GM19372 (cell line): Measurements from ENCODE around the gene R3HDM4.
"Not testable (repeated sequence)": the region's sequence is repeated elsewhere in the genome, so short reads cannot be mapped to it uniquely, and the experiment has no call there.

Experiments used
- ATAC-seq: cut with Tn5 transposase; IDR thresholded peaks from one replicate; pipeline ENCODE4 v1.9.1; 2021; ENCODE audit warnings: mild to moderate bottlenecking, low read depth, moderate library complexity; ENCODE audit not compliant: unreplicated experiment

Gene R3HDM4

DNA sequence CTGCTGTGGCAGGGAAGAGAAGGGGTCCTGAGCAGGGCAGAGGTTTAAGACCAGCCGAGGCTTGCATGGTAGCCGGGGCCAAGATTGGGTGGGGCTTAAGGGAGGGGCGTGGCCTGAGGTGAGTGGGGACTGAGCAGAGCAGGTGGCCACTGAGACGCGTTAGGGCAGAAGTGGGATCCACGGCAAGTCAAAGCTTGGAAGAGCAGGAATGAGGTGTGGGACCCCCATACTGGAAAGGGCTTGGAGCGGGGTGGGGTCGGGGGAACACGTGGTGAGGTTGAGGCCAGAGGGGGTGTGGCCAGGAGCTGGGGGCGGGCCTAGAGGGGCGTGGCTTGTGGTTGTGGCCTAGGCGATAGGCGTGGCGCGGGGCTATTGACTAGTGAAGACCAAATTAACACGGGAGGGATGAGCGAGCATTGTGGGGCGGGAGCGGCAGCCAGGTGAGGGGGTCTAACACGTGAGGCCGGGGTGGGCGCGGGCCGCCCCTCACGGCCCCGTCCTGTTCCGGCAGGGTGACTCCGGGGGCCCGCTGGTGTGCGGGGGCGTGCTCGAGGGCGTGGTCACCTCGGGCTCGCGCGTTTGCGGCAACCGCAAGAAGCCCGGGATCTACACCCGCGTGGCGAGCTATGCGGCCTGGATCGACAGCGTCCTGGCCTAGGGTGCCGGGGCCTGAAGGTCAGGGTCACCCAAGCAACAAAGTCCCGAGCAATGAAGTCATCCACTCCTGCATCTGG lies 50.3 kb downstream of the R3HDM4 start:
- ATAC-seq: no peak

DNA sequence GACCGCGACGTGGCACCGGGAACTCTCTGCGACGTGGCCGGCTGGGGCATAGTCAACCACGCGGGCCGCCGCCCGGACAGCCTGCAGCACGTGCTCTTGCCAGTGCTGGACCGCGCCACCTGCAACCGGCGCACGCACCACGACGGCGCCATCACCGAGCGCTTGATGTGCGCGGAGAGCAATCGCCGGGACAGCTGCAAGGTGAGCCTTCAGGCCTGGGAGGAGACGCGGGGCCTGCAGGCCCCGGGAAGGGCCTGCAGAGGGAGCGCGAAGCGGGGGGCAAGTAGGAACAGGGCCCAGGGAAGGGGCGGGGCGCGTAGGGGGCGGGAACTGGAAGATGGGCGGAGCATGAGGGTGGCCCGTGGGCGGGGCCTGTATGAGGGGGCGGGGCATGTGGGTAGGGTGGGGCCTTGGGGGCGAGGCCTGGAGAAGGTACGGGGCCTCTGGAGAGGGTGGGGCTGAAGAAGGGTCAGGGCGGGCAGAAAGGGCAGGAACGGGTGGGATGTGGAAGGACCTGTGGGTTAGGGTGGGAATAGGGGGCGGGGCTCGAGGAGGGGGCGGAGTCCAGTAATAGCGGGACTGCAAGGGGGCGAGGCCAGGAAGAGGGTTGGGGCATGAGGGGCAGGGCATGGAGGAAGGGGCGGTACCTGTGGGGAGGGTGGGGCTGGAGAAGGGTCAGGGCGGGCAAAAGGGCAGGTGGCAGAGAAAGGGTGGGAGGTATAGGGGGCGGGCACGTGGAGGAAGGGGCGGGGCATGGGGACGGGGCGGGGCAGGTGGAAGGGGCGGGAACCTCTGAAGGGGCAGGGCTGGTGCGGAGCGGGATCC lies 51.1 kb downstream of the R3HDM4 start:
- no peak for ATAC-seq

DNA sequence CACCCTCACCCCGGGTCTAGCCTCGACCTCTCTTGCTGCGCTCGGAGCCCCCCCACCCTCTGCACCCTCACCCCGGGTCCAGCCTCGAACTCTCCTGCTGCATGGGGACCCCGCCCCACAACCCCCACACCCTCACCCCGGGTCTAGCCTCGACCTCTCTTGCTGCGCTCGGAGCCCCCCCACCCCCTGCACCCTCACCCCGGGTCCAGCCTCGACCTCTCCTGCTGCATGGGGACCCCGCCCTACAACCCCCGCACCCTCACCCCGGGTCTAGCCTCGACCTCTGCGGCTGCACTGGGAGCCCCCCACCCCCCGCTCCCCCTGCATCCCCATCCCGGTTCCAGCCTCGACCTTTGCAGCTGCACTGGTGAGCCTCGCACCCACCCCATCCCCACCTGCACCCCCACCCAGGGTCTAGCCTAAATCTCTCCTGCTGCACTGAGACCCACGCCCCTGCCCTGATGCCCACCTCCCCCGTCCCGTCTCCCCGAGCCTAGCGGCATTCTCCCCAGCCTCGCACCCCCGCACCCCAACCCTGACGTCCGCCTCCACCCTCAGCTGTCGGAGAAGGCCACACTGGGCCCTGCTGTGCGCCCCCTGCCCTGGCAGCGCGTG lies 51.8 kb downstream of the R3HDM4 start:
- no peak for ATAC-seq

DNA sequence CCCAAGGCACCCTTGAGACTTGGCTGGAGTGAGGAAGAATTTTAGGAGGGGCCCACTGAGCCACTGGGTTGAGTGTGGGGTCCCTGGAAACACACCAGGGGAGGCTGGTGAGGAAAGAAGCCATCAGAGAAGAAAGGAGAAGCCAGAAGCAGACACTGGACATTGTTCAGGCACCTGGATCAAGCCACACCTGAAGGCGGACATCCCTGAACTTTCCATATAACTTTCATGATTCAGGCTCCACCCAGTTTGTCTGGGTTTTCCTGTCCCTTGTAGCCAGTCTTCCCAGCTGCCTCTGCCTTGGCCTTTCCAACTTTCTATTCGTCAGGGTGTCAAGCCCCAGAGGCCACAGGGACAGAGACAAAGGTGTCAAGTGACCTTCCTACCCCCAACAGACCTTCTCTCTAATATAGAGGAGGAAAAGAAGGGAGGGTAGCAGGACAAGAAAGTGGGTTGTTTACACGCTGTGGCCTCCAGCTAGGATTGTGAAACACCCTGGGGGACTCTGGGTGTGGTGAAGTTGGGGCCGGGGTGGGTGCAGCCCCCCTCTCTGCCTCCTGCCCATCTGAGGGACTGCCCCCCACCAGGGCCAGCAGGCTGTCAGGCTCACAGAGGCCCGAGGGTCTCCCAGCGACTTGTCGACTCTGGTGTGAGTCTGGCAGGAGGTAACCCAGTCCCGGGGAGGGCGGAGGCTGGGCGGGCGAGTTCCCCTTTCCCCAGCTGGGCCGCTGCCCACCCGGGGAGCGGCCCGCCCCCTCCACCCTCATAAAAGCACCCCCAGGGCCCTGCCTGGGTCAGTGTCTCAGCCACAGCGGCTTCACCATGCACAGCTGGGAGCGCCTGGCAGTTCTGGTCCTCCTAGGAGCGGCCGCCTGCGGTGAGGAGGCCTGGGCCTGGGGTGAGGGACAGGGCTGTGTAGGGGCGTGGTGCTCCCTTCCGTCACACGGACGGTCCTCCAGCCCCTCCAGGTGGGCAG lies 53.9 kb downstream of the R3HDM4 start, which contains the start of gene CFD:
CFD (plus strand) TSS at position 797 of the 976 bp plus-strand sequence; CDS start at position 823, 26 bp downstream.
- ATAC-seq: no peak

DNA sequence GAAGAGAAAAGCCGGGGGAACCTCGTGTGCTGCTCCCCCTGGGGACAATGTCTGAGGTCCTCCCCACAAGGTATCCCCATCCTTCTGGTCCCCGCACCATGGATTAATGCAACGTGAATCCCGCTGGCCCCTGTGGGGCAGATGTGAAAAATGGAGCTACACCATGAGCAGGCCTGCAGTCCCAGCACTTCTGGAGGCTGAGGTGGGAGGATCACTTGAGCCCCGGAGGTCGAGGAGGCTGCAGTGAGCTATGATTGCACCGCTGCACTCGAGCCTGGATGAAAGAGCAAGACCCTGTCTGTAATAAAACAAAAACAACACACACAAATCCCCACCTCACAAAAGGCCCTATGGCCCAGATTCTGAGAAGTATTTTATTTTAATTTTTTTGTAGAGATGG lies 54.7 kb downstream of the R3HDM4 start:
- no peak for ATAC-seq

DNA sequence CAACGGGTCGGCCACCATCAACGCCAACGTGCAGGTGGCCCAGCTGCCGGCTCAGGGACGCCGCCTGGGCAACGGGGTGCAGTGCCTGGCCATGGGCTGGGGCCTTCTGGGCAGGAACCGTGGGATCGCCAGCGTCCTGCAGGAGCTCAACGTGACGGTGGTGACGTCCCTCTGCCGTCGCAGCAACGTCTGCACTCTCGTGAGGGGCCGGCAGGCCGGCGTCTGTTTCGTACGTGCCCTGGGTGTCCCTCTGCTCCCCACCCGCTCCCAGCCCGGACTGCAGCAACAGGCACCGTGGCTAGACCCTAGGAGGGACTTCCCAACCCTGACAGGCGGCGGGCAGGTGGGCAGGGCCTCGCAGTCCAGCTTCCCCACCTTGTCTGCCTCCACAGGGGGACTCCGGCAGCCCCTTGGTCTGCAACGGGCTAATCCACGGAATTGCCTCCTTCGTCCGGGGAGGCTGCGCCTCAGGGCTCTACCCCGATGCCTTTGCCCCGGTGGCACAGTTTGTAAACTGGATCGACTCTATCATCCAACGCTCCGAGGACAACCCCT lies 57.4 kb downstream of the R3HDM4 start:
- no peak for ATAC-seq

DNA sequence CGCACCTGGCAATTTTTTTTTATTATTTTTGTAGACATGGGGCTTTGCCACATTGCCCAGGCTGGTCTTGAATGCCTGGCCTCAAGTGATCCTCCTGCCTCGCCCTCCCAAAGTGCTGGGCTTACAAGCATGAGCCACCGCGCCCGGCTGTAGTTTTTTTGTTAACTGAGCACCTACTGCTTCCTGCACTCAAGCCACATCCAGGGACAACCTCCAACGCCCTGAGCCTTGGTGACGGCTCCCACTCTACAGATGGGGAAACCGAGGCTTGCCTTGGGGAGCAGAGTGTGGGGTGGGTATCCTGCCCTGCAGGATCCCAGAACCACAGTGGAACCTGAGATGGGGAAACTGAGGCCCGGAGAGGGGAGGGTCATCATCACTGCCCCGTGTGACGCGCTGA lies 57.9 kb downstream of the R3HDM4 start:
- ATAC-seq: no peak

DNA sequence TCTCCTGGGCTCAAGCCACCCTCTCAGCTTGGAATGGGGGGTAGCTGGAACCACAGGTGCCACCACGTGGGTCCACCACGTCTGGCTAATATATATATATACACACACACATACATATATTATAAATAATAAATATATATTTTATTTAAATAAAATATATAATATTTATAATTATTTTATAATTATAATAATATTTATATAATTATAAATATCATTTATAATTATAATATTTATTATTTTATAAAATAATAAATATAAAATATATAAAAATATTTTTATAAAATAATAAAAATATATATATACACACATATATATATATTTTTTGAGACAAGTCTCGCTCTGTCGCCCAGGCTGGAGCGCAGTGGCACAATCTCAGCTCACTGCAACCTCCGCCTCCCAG lies 58.5 kb downstream of the R3HDM4 start:
- ATAC-seq: no peak

DNA sequence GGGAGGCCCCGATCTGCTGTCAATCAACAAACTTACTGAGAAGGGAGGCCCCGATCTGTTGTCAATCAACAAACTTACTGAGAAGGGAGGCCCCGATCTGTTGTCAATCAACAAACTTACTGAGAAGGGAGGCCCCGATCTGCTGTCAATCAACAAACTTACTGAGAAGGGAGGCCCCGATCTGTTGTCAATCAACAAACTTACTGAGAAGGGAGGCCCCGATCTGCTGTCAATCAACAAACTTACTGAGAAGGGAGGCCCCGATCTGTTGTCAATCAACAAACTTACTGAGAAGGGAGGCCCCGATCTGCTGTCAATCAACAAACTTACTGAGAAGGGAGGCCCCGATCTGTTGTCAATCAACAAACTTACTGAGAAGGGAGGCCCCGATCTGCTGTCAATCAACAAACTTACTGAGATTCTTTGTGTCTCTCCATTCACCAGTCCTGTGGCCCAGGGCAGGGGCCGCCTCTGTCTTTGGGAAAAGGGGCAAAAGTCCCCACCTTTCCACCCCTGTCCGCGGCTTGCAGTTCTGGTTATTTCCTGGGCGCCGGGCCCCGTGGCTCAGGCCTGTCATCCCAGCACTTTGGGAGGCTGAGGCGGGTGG lies 59.3 kb downstream of the R3HDM4 start:
- not testable (repeated sequence) for ATAC-seq

DNA sequence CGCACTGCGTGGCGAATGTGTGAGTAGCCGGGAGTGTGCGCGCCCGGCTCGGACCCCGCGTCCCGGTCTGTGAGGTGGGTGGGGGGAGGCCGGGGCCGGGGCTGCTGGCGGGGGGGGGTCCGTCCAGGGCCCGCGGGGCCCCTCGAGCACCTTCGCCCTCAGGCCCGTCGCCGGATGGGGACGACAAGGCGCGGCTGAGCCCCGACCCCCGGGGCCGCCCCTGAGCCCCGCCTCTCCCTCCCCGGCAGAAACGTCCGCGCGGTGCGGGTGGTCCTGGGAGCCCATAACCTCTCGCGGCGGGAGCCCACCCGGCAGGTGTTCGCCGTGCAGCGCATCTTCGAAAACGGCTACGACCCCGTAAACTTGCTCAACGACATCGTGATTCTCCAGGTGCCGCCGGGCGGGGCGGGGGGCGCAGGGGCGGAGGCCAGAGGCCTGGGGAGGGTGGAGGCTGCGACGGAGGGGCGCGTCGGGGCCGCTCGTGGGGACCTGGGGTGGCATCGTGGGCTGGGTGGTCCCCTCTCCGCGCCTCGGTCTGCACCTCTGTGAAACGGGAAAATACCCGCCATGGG lies 59.9 kb downstream of the R3HDM4 start:
- ATAC-seq: no peak

DNA sequence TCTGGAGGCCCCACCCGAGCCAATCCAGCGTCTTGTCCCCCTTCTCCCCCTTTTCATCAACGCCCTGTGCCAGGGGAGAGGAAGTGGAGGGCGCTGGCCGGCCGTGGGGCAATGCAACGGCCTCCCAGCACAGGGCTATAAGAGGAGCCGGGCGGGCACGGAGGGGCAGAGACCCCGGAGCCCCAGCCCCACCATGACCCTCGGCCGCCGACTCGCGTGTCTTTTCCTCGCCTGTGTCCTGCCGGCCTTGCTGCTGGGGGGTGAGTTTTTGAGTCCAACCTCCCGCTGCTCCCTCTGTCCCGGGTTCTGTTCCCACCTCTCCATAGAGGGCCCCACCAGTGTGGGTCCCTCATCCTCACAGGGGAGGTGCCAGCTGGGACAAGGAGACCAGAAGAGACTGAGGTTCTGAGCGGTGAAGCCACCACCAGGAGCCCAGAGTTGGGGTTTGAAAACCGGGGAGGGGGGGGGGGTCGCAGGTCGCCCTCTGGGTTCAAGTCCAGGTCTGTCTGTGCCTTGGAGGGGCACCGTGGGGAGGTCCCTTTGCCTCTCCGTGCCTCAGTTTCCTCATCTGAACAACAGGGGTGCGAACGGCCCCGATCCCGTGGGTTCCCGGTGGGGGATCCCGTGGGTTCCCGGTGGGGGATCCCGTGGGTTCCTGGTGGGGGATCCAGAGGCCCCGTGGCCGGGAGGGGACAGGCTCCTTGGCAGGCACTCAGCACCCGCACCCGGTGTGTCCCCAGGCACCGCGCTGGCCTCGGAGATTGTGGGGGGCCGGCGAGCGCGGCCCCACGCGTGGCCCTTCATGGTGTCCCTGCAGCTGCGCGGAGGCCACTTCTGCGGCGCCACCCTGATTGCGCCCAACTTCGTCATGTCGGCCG lies 60.6 kb downstream of the R3HDM4 start, which contains the start of gene ELANE:
ELANE (plus strand) TSS at position 168 of the 878 bp plus-strand sequence; CDS start at position 194, 26 bp downstream.
- no peak for ATAC-seq

DNA sequence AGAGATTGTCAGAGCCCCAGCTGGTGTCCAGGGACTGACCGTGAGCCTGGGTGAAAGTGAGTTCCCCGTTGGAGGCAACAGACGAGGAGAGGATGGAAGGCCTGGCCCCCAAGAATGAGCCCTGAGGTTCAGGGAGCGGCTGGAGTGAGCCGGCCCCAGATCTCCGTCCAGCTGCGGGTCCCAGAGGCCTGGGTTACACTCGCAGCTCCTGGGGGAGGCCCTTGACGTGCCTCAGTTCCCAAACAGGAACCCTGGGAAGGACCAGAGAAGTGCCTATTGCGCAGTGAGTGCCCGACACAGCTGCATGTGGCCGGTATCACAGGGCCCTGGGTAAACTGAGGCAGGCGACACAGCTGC lies 62.1 kb downstream of the R3HDM4 start:
- ATAC-seq: no peak

DNA sequence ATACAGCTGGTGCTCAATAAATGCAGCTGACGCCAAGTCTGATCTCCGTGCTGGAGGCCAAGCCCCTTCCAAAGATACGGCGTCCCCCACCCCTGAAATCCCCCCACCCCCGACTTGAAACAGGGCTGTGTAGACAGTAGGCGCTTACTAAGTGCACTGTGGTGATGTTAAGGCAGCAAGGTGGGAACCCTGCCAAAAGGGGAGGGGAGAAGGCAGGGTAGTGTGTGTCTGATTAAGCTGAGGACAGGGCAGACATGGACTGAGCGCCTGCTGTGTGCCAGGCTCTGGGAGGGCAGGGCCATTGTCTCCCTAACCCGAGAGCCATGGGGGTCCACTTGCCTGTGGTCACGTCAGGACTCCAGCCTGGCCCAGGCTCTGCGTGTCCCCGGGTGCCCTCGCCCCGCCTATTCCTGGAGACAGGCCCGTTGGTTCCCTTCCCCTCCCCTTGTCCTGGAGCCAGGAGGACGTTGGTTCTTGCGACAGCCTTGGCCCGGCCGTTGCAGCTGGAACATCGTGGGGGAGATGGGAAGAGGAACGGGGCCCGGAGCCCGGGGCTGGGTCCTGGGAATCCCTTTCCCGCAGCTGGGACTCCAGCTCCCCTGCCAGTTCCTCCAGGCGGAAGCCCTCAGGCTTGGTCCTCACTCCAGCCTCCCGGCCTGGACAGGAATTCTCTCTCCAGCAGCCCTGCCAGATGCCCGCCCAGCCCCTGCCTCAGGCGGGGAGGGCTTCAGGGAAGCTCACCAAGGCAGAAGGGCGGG lies 62.6 kb downstream of the R3HDM4 start:
- no peak for ATAC-seq

DNA sequence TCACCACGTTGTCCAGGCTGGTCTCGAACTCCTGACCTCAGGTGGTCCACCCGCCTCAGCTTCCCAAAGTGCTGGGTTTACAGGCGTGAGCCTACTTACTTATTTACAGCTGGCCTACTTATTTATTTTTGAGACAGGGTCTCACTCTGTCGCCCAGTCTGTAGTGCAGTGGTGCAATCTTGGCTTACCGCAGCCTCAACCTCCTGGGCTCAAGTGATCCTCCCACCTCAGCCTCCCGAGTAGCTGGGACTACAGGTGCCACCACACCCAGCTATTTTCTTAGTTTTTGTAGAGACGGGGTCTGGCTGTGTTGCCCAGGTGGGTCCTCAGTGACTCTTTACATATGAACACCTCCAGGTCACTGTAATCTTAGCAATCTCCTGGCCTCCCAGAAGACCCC lies 63.8 kb downstream of the R3HDM4 start:
- not testable (repeated sequence) for ATAC-seq

DNA sequence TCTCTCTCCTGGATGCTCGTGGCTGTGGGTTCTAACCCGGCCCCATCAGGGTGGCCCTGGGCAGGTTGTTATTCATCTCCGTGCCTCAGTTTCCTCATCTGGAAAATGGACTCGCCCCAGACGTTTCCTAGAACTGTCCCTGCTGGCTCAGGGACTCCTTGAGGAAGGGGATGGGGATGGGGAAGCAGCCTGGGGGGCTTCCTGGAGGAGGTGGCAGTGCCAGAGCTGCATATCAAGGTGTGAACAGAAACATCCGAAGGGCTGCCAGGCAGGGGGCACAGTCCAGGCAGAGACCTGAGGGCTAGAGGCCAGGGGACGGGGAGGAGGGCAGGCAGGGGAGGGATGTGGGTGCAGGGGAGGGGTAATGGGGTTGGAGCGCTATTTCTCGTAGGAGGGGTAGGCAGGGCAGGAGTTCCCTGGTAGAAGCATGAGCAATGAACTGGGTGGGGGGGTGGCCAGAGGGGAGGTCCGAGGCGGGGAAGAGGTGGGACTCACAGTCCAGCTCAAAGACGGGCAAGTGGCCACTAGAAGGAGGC lies 64.6 kb downstream of the R3HDM4 start:
- no peak for ATAC-seq
